AG04450 (cell line): Measurements from ENCODE around the gene SCGB1D2. TPM values are rescaled to one million over a fixed set of nuclear protein-coding genes. Genes with fewer than 3 reads are reported as not detected.
"Not testable (repeated sequence)": the region's sequence is repeated elsewhere in the genome, so short reads cannot be mapped to it uniquely, and the experiment has no call there.

Experiments
- CTCF ChIA-PET: fragments of 300-600, 350-600 bp; formaldehyde crosslinking; extraction: SDS; loops from one replicate; lab custom pipeline; 2022; ENCODE audit warnings: antibody characterized with exemption, inconsistent platforms; lab: Charles Lee
- POLR2A ChIA-PET: fragments of 350-600 bp; formaldehyde crosslinking; extraction: SDS; loops from one replicate; lab custom pipeline; 2021; ENCODE audit warnings: antibody characterized with exemption, inconsistent platforms; lab: Yijun Ruan, JAX
- DNase-seq: peaks from one replicate; pipeline ENCODE4 v3.0.0-alpha.2; 2011; ENCODE audit warnings: low read depth, low spot score
- H3K27ac ChIP-seq: one replicate; pipeline ENCODE4 v1.5.1; 2012; ENCODE audit warnings: low read depth, low read length, control low read depth
- H3K27me3 ChIP-seq: one replicate; pipeline ENCODE4 v1.6.0; 2012; ENCODE audit warnings: low read length; ENCODE audit not compliant: control insufficient read depth, insufficient read depth
- H3K4me3 ChIP-seq: 2 replicates; pipeline ENCODE4 v1.5.1; 2011; ENCODE audit warnings: mild to moderate bottlenecking, low read depth, low read length, control low read depth
- H3K9me3 ChIP-seq: 2 replicates; pipeline ENCODE4 v1.5.1; 2012; ENCODE audit warnings: low read length; ENCODE audit not compliant: control insufficient read depth, insufficient read depth
- CTCF ChIP-seq: IDR thresholded peaks from 2 replicates; pipeline ENCODE4 v1.5.1; 2011; ENCODE audit warnings: low read depth, low read length, control low read depth, inconsistent platforms
- polyA minus RNA-seq: library from RNA; depleted of rRNA, polyadenylated mRNA; stranded (reverse); fragments of >200 nt; gene quantifications from 2 replicates; pipeline ENCODE4 v1.2.3, GENCODE V29; 2011; rRNA and poly(A)+ RNA removed
- polyA plus RNA-seq: library from polyadenylated mRNA; depleted of rRNA; stranded (reverse); fragments of >200 nt; gene quantifications from 2 replicates; pipeline ENCODE4 v1.2.3, GENCODE V29; 2011; rRNA removed

Gene SCGB1D2
- polyA plus RNA-seq (not detected in 2 replicates), polyA minus RNA-seq (not detected in 2 replicates)

- CTCF ChIA-PET = no interaction called here
- Histone ChIP-seq H3K27ac (no peak within 1 kb of the TSS), H3K27me3 (no peaks in the 10 kb centered on the region), H3K4me3 (no peak within 1 kb of the TSS), H3K9me3 (no peaks in the 10 kb centered on the region)
- POLR2A ChIA-PET = no interaction called here
- DNase-seq = no peak
- no peak for TF ChIP-seq CTCF
These were observed at the start of gene SCGB1D2 for GRCh38 chr11:62242021-62242420. TSS of gene SCGB1D2 (plus strand) at chr11:62242239. CDS start at chr11:62242308, 69 bp downstream.

GRCh38 chr11:62193952-62194351, 48.1 kb upstream of the SCGB1D2 start:
- TF ChIP-seq CTCF = no peak
- Histone ChIP-seq H3K27me3 (peaks cover 6% of the 10 kb centered on the region), H3K9me3 (no peaks in the 10 kb centered on the region), H3K4me3 (no peak overlapping the region), H3K27ac (no peak overlapping the region)
- no peak for DNase-seq
- ChIA-PET POLR2A (no interaction called here), CTCF (no interaction called here)

GRCh38 chr11:62195010-62195409, 47.0 kb upstream of the SCGB1D2 start:
- H3K9me3 ChIP-seq, H3K4me3 ChIP-seq, H3K27me3 ChIP-seq, POLR2A ChIA-PET, DNase-seq, H3K27ac ChIP-seq, CTCF ChIA-PET: not testable (repeated sequence)

- POLR2A ChIA-PET = no interaction called here
- H3K9me3 ChIP-seq = no peaks in the 10 kb centered on the region
- TF ChIP-seq CTCF = no peak
- no peaks in the 10 kb centered on the region for H3K27me3 ChIP-seq
- CTCF ChIA-PET = no interaction called here
- no peak overlapping the region for H3K27ac ChIP-seq
- H3K4me3 ChIP-seq = no peak overlapping the region
- no peak for DNase-seq
These were observed 46.1 kb upstream of the SCGB1D2 start for GRCh38 chr11:62195945-62196344.

GRCh38 chr11:62197400-62197799, 44.6 kb upstream of the SCGB1D2 start:
- CTCF ChIA-PET, H3K27ac ChIP-seq, H3K4me3 ChIP-seq, H3K9me3 ChIP-seq, DNase-seq, H3K27me3 ChIP-seq, POLR2A ChIA-PET: not testable (repeated sequence)

GRCh38 chr11:62201376-62201775, 40.7 kb upstream of the SCGB1D2 start:
- Histone ChIP-seq H3K9me3 (no peaks in the 10 kb centered on the region), H3K4me3 (no peak overlapping the region), H3K27me3 (peaks cover 2% of the 10 kb centered on the region), H3K27ac (no peak overlapping the region)
- ChIA-PET POLR2A (no interaction called here), CTCF (no interaction called here)
- TF ChIP-seq CTCF = no peak
- no peak for DNase-seq
